Esophagus squamous epithelium (tissue), 4 donors: ENCODE data around the gene PRKAA1.

ENCODE experiments used
- CTCF ChIP-seq, 6 experiments: fragments of 450-650 bp in 4 of 6; fragments of 200-600 bp in 2 of 6; sonication (generic) in 2 of 6; IDR thresholded peaks; one replicate each; pipeline ENCODE4 v1.5.1; 2016 to 2019; ENCODE audit warnings: antibody characterized with exemption in 6 of 6, mild to moderate bottlenecking in 4 of 6, moderate library complexity in 4 of 6
- POLR2A ChIP-seq, 4 donors: fragments of 450-650 bp; IDR thresholded peaks; one replicate each; pipeline ENCODE4 v1.6.1; 2017; ENCODE audit warnings: antibody characterized with exemption in 4 of 4, mild to moderate bottlenecking in 4 of 4, moderate library complexity in 3 of 4

- TF ChIP-seq CTCF (IDR thresholded peaks at IDR 0.05): no peak
- TF ChIP-seq POLR2A (IDR thresholded peaks at IDR 0.05): no peak
These were observed 33.4 kb upstream of the PRKAA1 start for GRCh38 chr5:40831346-40832210.
